ENCODE data around the gene OR10G7.
"Not testable (repeated sequence)": the region's sequence is repeated elsewhere in the genome, so short reads cannot be mapped to it uniquely, and the experiment has no call there.

Gene OR10G7

DNA sequence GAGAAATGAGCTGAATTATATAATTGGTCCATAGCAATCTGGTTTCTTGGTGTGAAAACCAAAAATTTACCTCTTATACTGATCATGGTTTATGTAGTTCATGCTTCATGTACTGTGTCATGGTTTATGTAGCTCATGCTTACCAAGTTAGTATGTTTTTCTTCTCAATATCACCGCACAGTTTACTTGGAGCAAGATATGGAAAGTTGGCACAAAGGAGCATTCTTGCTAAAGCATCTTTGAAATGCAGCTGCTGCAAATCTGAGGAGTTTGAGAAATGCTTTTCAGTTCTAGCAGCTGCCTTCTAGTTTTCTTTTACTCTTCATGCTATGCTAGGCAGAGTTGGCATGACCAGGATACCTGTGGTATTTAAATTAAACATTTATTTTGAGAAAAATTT, 4.5 kb downstream of the OR10G7 start:
- DNase-seq, result no peak

DNA sequence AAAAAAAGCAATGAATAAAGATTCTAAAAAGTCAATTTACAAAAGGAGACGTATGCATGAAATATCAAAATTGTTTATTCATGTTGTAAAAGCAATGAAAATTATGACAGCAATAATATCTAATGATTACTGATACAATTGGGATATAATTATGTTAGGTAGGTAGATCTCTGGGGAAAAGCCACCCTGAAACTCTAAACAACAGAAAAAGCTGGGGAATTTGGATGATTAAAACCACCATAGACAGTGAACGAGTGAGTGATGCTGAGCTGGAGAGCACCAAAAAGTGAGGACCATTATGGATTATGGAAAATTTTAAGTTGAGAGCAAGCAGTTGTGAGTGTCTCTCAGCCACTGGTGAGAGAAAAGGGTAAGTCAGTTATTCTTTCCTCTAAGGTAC, 14.6 kb downstream of the OR10G7 start, which contains the start of gene OR10G8:
OR10G8 (plus strand) TSS at position 301 of the 400 bp plus-strand sequence. CDS start 2,825 bp downstream, outside the sequence.
- no peak for DNase-seq

DNA sequence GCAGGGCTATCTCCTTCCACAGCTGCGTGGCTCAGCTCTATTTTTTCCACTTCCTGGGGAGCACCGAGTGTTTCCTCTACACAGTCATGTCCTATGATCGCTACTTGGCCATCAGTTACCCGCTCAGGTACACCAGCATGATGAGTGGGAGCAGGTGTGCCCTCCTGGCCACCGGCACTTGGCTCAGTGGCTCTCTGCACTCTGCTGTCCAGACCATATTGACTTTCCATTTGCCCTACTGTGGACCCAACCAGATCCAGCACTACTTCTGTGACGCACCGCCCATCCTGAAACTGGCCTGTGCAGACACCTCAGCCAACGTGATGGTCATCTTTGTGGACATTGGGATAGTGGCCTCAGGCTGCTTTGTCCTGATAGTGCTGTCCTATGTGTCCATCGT, 25.3 kb downstream of the OR10G7 start:
- DNase-seq, result not testable (repeated sequence)

DNA sequence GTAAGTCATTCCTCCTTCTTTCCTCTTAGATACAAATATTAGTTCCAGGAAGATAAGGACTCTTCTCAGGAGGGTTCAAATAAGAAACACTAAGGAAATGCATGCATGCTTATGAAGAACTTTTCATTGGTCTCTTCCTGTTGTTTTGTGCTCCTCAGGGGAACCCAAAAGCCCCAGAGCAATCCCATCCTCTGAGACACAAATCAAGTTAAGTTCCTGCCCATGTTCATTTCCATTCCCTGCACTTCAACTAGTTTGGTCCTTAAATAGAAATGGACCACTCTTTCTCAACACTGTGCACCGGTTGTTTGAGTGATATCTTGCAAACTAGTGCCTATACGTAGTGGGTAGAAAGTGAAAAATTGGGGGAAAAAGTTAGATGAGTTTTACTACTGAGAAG, 28.4 kb downstream of the OR10G7 start, which contains the start of gene OR10G4:
OR10G4 (plus strand) TSS at position 301 of the 400 bp plus-strand sequence. CDS start 2,578 bp downstream, outside the sequence.
- no peak for DNase-seq

DNA sequence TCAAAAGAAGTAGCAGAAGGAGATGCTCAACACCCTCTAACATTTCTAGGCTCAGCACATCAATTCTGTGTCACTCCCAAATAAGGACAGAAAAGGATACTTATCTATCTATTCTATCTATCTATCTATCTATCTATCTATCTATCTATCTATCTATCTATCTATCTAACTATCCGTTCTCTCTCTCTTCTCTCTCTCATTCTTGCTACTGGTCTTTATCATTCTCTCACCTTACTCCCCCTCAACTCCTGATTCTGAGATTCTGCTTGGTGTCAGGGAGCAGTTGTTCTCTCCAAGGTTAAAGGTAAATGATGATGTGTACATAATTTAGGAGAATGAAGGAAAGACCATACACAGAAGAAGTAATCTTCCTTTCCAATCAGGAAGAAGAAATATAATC, 46.0 kb downstream of the OR10G7 start, which contains the start of gene OR10G6:
OR10G6 (minus strand) TSS at position 43 of the 400 bp plus-strand sequence; CDS start at position 43, 0 bp downstream.
- DNase-seq, result no peak
